SK-N-SH (cell line): ENCODE results near the gene POLR3B. TPM values are rescaled to one million over a fixed set of nuclear protein-coding genes. Genes with fewer than 3 reads are reported as not detected.

Experiments used
- CTCF ChIA-PET: fragments of 300-600, 350-600 bp; formaldehyde crosslinking; extraction: SDS; loops from one replicate; lab custom pipeline; 2021; lab: Yijun Ruan, JAX
- POLR2A ChIA-PET: fragments of 350-600 bp; sonication (Branson Sonifier 250); formaldehyde crosslinking; extraction: SDS; loops from one replicate; lab custom pipeline; 2020; ENCODE audit warnings: antibody characterized with exemption, inconsistent platforms; lab: Yijun Ruan, JAX
- DNase-seq: peaks from one replicate; pipeline ENCODE4 v3.0.0; 2012
- H2AFZ ChIP-seq: fragments of 200-600 bp; sonication (generic); 2 replicates; pipeline ENCODE4 v1.8.1; 2016; ENCODE audit warnings: antibody characterized with exemption, mild to moderate bottlenecking, low read depth
- H3F3A ChIP-seq: fragments of 200-600 bp; sonication (generic); replicated peaks from 2 replicates; pipeline ENCODE3; 2016; ENCODE audit warnings: antibody characterized with exemption, mild to moderate bottlenecking; ENCODE audit not compliant: insufficient read depth
- H3K27ac ChIP-seq, 2 experiments: fragments of 200-500 bp in 1 of 2; fragments of 200-600 bp in 1 of 2; sonication (Bioruptor generic) in 1 of 2; sonication (generic), shearing (Covaris generic) in 1 of 2; 2 replicates each; pipeline versions ENCODE4 v1.5.1 to v1.6.1; 2014 to 2016; ENCODE audit warnings: low read depth in 2 of 2, inconsistent platforms in 1 of 2, low read length in 1 of 2, mild to moderate bottlenecking in 1 of 2, mixed read lengths in 1 of 2
- H3K27me3 ChIP-seq: fragments of 200-600 bp; sonication (generic), shearing (Covaris generic); 2 replicates; pipeline ENCODE4 v1.6.1; 2016; ENCODE audit warnings: mixed run types; ENCODE audit not compliant: insufficient read depth
- H3K36me3 ChIP-seq, 2 experiments: fragments of 200-500 bp in 1 of 2; fragments of 200-600 bp in 1 of 2; sonication (Bioruptor generic) in 1 of 2; sonication (generic) in 1 of 2; replicated peaks in 1 of 2; 2 replicates each; pipeline versions ENCODE3 to v1.5.1; 2014 to 2016; ENCODE audit warnings: low read length in 1 of 2, mild to moderate bottlenecking in 1 of 2; ENCODE audit not compliant: insufficient read depth in 2 of 2, control insufficient read depth in 1 of 2
- H3K4me1 ChIP-seq, 2 experiments: fragments of 200-500 bp in 1 of 2; fragments of 200-600 bp in 1 of 2; sonication (Bioruptor generic) in 1 of 2; sonication (generic), shearing (Covaris generic) in 1 of 2; 2 replicates each; pipeline versions ENCODE4 v1.5.1 to v1.6.1; 2014 to 2016; ENCODE audit warnings: low read depth in 1 of 2, low read length in 1 of 2, mixed run types in 1 of 2; ENCODE audit not compliant: insufficient read depth in 2 of 2, control insufficient read depth in 1 of 2
- H3K4me2 ChIP-seq: fragments of 200-600 bp; sonication (generic), shearing (Covaris generic); 2 replicates; pipeline ENCODE4 v1.6.1; 2017; ENCODE audit warnings: mixed run types
- H3K4me3 ChIP-seq, 2 experiments: fragments of 200-500 bp in 1 of 2; fragments of 200-600 bp in 1 of 2; sonication (Bioruptor generic) in 1 of 2; sonication (generic), shearing (Covaris generic) in 1 of 2; 2 replicates each; pipeline versions ENCODE4 v1.5.1 to v1.8.1; 2014 to 2016; ENCODE audit warnings: low read depth in 2 of 2, inconsistent platforms in 1 of 2, low read length in 1 of 2, mild to moderate bottlenecking in 1 of 2, mixed read lengths in 1 of 2, moderate library complexity in 1 of 2
- H3K79me2 ChIP-seq: fragments of 200-600 bp; sonication (generic); 2 replicates; pipeline ENCODE4 v1.8.1; 2017; ENCODE audit warnings: mild to moderate bottlenecking; ENCODE audit not compliant: insufficient read depth
- H3K9ac ChIP-seq: fragments of 200-600 bp; sonication (generic); 2 replicates; pipeline ENCODE4 v1.6.1; 2017; ENCODE audit warnings: mixed run types
- H3K9me2 ChIP-seq: fragments of 200-600 bp; sonication (generic); 2 replicates; pipeline ENCODE4 v1.6.1; 2017; ENCODE audit warnings: mixed run types
- H3K9me3 ChIP-seq: fragments of 200-600 bp; sonication (generic); 2 replicates; pipeline ENCODE4 v1.6.1; 2017; ENCODE audit warnings: mixed run types, mild to moderate bottlenecking, moderate library complexity
- H4K20me1 ChIP-seq: fragments of 200-600 bp; sonication (generic); 2 replicates; pipeline ENCODE4 v1.6.1; 2017; ENCODE audit warnings: mild to moderate bottlenecking, mixed run types; ENCODE audit not compliant: insufficient read depth
- CHD2 ChIP-seq: fragments of 150-350 bp; IDR thresholded peaks from 2 replicates; pipeline ENCODE4 v1.6.1; 2018; ENCODE audit warnings: low read length; ENCODE audit not compliant: partially characterized antibody
- ELF1 ChIP-seq: IDR thresholded peaks from 2 replicates; pipeline ENCODE4 v1.4.0; 2012
- EP300 ChIP-seq, 2 experiments: IDR thresholded peaks; 2 replicates each; pipeline versions ENCODE4 v1.4.0 to v1.6.1; 2012; ENCODE audit warnings: borderline replicate concordance in 1 of 2, low read depth in 1 of 2, low read length in 1 of 2
- EZH2phosphoT487 ChIP-seq: fragments of 200-600 bp; sonication (generic); IDR thresholded peaks from 2 replicates; pipeline ENCODE4 v1.6.1; 2017; ENCODE audit warnings: low read depth, mixed run types, mild to moderate bottlenecking, antibody characterized with exemption, moderate library complexity, borderline replicate concordance
- FOSL2 ChIP-seq: IDR thresholded peaks from 2 replicates; pipeline ENCODE4 v1.4.0; 2012; ENCODE audit warnings: low read depth, mild to moderate bottlenecking, moderate library complexity, borderline replicate concordance
- FOXJ3 ChIP-seq: sonication (generic); formaldehyde crosslinking; IDR thresholded peaks from 2 replicates; pipeline ENCODE4 v1.5.1; 2020; ENCODE audit warnings: mild to moderate bottlenecking, missing genetic modification reagents
- GABPA ChIP-seq: IDR thresholded peaks from 2 replicates; pipeline ENCODE4 v1.4.0; 2012; ENCODE audit warnings: low read depth, mild to moderate bottlenecking
- IRF3 ChIP-seq: fragments of 150-350 bp; IDR thresholded peaks from 2 replicates; pipeline ENCODE4 v1.6.1; 2016; ENCODE audit warnings: mild to moderate bottlenecking, low read depth, low read length
- JUND ChIP-seq: IDR thresholded peaks from 2 replicates; pipeline ENCODE4 v1.4.0; 2012
- MXI1 ChIP-seq: IDR thresholded peaks from 2 replicates; pipeline ENCODE4 v1.6.1; 2012; ENCODE audit warnings: mild to moderate bottlenecking, low read depth, low read length, improper control_type of control experiment
- NFIC ChIP-seq: IDR thresholded peaks from 2 replicates; pipeline ENCODE4 v1.4.0; 2012; ENCODE audit warnings: borderline replicate concordance
- NRF1 ChIP-seq: IDR thresholded peaks from 2 replicates; pipeline ENCODE4 v1.6.1; 2012; ENCODE audit warnings: low read depth, mild to moderate bottlenecking, low read length
- POLR2AphosphoS5 ChIP-seq: IDR thresholded peaks from 2 replicates; pipeline ENCODE4 v1.6.1; 2012; ENCODE audit warnings: low read depth, low read length
- RCOR1 ChIP-seq: fragments of 150-350 bp; IDR thresholded peaks from 2 replicates; pipeline ENCODE4 v1.6.1; 2017; ENCODE audit warnings: antibody characterized with exemption, low read length
- RFX5 ChIP-seq: IDR thresholded peaks from 2 replicates; pipeline ENCODE4 v1.6.1; 2012; ENCODE audit warnings: mild to moderate bottlenecking, improper control_type of control experiment, low read length
- RXRA ChIP-seq: IDR thresholded peaks from 2 replicates; pipeline ENCODE4 v1.4.0; 2012; ENCODE audit warnings: low read depth, mild to moderate bottlenecking, borderline replicate concordance
- SIN3A ChIP-seq: IDR thresholded peaks from 2 replicates; pipeline ENCODE4 v1.6.1; 2012; ENCODE audit warnings: low read depth, mild to moderate bottlenecking, low read length, moderate library complexity, borderline replicate concordance
- SMC3 ChIP-seq: IDR thresholded peaks from 2 replicates; pipeline ENCODE4 v1.6.1; 2012; ENCODE audit warnings: low read depth, low read length, improper control_type of control experiment
- TCF12 ChIP-seq: IDR thresholded peaks from 2 replicates; pipeline ENCODE4 v1.4.0; 2012
- YY1 ChIP-seq: IDR thresholded peaks from 2 replicates; pipeline ENCODE4 v1.4.0; 2012; ENCODE audit warnings: low read depth, mild to moderate bottlenecking
- WGBS: methylation state at CpG from one replicate; pipeline ENCODE4 v1.1.6; 2017; ENCODE audit warnings: low lambda C conversion rate; 5-methylcytosine and 5-hydroxymethylcytosine counted together
- polyA plus RNA-seq, 3 experiments: library from polyadenylated mRNA; depleted of rRNA; stranded (reverse); fragments of >200 nt; gene quantifications; 2 replicates each; pipeline ENCODE4 v1.2.3, GENCODE V29; 2012
- TF ChIP-seq, protein P1 (sequence below): IDR thresholded peaks from 2 replicates; pipeline ENCODE4 v1.4.0; 2012; ENCODE audit warnings: low read depth, borderline replicate concordance
- TF ChIP-seq, protein P2 (sequence below): IDR thresholded peaks from 2 replicates; pipeline ENCODE4 v1.6.1; 2012; ENCODE audit warnings: mild to moderate bottlenecking, low read depth, low read length, moderate library complexity

The POLR3B gene
- polyA plus RNA-seq, 1 of the 3 experiments (the other 2 are of a cell fraction) = 3.3 TPM

DNA sequence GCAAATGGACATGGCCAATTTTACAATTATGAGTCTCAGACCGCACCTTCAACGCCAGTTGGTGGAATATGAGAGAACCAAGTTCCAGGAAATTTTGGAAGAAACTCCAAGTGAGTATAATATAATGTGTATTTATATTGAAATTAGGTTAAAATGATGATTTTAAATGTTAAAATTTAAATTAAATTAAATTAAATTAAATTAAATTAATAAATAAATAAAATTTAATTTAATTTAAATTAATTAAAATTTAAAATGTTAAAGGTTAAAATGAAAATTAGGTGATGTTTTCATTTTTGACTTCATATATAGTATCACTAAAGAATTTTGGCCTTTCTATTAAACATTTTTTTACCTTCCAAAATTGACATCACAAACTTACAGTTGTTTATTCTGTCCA, 34.0 kb upstream of the POLR3B start:
- no peaks in the 10 kb centered on the region for H4K20me1 ChIP-seq
- no peak overlapping the region for H3K4me2 ChIP-seq
- no peak overlapping the region for H2AFZ ChIP-seq
- H3K36me3 ChIP-seq = peaks cover 9 to 31% of the 10 kb centered on the region in 2 experiments
- H3K27me3 ChIP-seq = no peaks in the 10 kb centered on the region
- H3K4me1 ChIP-seq = no peaks in the 10 kb centered on the region
- no peak overlapping the region for H3K27ac ChIP-seq
- DNase-seq = no peak
- WGBS = 97% methylated on average over 2 of the region's 2 CpGs
- no peaks in the 10 kb centered on the region for H3K9me3 ChIP-seq
- TF ChIP-seq NRF1 (no peak), IRF3 (no peak), TCF12 (no peak), MXI1 (no peak), RXRA (no peak), NFIC (no peak), RCOR1 (no peak), ELF1 (no peak), EP300 (IDR thresholded peaks at IDR 0.05; ENCODE audit: borderline replicate concordance in 1 of 2, low read depth in 1 of 2, low read length in 1 of 2) (no peak), GABPA (no peak), SIN3A (no peak), EZH2phosphoT487 (no peak), YY1 (no peak), FOSL2 (no peak), POLR2AphosphoS5 (no peak), CHD2 (no peak)
- TF ChIP-seq, protein P1, sequence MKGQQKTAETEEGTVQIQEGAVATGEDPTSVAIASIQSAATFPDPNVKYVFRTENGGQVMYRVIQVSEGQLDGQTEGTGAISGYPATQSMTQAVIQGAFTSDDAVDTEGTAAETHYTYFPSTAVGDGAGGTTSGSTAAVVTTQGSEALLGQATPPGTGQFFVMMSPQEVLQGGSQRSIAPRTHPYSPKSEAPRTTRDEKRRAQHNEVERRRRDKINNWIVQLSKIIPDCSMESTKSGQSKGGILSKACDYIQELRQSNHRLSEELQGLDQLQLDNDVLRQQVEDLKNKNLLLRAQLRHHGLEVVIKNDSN = no peak
- POLR2A ChIA-PET = no interaction called here
- no peak overlapping the region for H3K4me3 ChIP-seq
- no peaks in the 10 kb centered on the region for H3K9me2 ChIP-seq
- no peak overlapping the region for H3K9ac ChIP-seq
- no peaks in the 10 kb centered on the region for H3F3A ChIP-seq
- CTCF ChIA-PET = interaction anchor here (0.9 kb wide), 1 partner anchor 18 kb away, joined by 3 read pairs; no protein-coding TSS in a partner anchor
- H3K79me2 ChIP-seq = no peaks in the 10 kb centered on the region

DNA sequence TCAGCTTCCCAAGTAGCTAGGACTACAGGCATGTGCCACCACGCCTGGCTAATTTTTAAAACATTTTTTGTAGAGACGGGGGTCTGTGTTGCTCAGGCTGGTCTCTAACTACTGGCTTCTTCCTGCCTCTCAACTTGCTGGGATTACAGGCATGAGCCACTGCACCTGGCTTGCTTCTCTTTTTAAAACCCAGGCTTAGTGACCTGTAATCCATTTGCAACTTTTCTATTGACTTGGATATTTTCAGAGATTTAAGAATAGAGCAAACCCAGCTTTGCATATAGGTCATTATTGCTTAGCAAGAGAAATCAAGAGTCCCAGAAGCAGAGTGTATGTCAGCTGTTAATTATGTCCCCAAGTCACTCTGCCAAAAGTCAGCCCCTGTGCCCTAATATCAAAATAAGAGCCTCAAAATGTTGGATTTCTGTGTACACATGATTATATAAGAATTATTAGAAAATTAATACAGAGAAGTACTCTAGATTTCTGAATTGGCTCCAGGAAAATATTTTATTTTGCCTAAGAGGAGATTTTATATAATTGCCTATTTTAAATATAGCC, 30.2 kb upstream of the POLR3B start:
- TF ChIP-seq SMC3 = no peak
- TF ChIP-seq FOXJ3 (CRISPR knock-in tag) = no peak
- TF ChIP-seq, protein P2, sequence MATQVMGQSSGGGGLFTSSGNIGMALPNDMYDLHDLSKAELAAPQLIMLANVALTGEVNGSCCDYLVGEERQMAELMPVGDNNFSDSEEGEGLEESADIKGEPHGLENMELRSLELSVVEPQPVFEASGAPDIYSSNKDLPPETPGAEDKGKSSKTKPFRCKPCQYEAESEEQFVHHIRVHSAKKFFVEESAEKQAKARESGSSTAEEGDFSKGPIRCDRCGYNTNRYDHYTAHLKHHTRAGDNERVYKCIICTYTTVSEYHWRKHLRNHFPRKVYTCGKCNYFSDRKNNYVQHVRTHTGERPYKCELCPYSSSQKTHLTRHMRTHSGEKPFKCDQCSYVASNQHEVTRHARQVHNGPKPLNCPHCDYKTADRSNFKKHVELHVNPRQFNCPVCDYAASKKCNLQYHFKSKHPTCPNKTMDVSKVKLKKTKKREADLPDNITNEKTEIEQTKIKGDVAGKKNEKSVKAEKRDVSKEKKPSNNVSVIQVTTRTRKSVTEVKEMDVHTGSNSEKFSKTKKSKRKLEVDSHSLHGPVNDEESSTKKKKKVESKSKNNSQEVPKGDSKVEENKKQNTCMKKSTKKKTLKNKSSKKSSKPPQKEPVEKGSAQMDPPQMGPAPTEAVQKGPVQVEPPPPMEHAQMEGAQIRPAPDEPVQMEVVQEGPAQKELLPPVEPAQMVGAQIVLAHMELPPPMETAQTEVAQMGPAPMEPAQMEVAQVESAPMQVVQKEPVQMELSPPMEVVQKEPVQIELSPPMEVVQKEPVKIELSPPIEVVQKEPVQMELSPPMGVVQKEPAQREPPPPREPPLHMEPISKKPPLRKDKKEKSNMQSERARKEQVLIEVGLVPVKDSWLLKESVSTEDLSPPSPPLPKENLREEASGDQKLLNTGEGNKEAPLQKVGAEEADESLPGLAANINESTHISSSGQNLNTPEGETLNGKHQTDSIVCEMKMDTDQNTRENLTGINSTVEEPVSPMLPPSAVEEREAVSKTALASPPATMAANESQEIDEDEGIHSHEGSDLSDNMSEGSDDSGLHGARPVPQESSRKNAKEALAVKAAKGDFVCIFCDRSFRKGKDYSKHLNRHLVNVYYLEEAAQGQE = no peak
- no peak for TF ChIP-seq JUND
- TF ChIP-seq RFX5 = no peak
- TF ChIP-seq IRF3 = no peak
- no peak for TF ChIP-seq TCF12
- no peak for TF ChIP-seq GABPA
- Histone ChIP-seq H3K79me2 (no peaks in the 10 kb centered on the region), H3F3A (no peaks in the 10 kb centered on the region), H3K9me3 (no peaks in the 10 kb centered on the region), H3K4me1 (no peaks in the 10 kb centered on the region), H3K4me3 (no peak overlapping the region), H4K20me1 (no peaks in the 10 kb centered on the region), H3K36me3 (peaks cover 12 to 25% of the 10 kb centered on the region in 2 experiments), H3K27ac (no peak overlapping the region), H2AFZ (no peak overlapping the region), H3K4me2 (no peak overlapping the region), H3K9ac (no peak overlapping the region), H3K27me3 (no peaks in the 10 kb centered on the region), H3K9me2 (no peaks in the 10 kb centered on the region)
- ChIA-PET CTCF (interaction anchor here (1.0 to 1.5 kb wide), 2 partner anchors 30 to 104 kb away, joined by 3 read pairs; partner anchors contain the start of gene POLR3B), POLR2A (no interaction called here)
- WGBS = 86% methylated on average over 2 of the region's 2 CpGs
- no peak for DNase-seq
